CD4-positive, alpha-beta T cell treated with Interferon gamma for 1 hour (primary cell): ENCODE data around the gene RBM23.
A peak's percentile ranks its signal among the peaks of the same experiment; 100 is the strongest.

Experiments
- DNase-seq: peaks from one replicate; pipeline ENCODE4 v3.0.0-alpha.2; 2020

Gene RBM23

DNA sequence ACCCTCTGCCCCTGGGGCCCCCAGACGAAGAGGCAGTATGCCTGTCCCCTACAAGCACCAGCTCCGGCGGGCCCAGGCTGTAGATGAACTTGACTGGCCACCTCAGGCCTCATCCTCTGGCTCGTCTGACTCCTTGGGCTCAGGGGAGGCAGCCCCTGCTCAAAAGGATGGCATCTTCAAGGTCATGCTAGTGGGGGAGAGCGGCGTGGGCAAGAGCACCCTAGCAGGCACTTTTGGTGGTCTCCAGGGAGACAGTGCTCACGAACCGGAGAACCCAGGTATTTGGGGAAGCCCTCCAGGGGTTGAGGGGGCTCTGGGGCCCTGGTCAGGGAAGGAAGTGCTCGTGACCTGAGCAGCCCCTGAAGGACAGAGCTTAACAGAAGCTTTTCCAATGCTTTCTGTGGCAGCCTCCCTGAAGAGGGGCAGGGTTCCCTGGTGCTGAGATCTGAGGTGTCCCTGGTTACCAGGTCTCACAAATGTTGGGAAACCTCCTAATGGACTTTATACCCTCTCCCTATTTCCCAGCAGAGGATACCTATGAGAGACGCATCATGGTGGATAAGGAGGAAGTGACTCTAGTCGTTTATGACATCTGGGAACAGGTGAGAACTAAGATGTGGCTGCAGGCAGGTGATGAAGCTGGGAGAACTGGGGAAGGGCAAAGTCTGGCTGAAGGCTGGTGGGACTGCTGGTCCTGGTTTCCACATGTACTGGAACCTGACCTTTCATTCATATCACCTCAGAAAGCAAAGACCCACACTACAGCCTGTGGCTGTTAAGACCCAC is 34.0 kb downstream of the RBM23 start:
- DNase-seq, result no peak

DNA sequence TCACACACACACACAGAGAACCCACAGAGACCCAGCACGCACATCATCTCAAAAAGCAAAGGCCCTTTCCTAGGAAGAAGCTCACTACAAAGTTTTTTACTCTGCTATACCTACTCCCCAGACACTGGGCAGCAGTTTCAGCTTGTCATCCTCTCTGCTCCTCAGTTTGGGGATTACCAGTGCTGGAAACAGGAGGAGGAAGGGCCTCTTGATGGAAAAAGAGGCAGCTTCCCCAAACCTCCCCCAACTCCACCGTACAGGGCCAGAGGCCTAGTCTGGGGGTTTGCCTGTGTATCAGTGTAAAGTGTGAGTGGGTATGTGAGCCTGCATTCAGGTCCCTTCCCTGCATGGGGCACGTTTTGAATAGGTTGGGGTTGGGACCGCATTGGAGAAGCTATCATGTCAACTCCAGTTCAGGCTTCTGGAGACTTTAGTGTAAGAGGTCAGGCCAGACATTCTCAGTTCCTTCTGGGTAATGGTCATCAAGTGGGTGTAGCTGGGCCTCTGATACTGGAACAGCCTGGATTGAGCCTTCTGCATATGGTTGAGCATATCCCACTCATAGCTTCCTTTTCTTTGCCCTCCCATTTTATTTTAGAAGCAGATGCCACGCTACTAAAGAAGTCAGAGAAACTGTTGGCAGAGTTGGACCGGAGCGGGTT is 34.7 kb downstream of the RBM23 start:
- no peak for DNase-seq

DNA sequence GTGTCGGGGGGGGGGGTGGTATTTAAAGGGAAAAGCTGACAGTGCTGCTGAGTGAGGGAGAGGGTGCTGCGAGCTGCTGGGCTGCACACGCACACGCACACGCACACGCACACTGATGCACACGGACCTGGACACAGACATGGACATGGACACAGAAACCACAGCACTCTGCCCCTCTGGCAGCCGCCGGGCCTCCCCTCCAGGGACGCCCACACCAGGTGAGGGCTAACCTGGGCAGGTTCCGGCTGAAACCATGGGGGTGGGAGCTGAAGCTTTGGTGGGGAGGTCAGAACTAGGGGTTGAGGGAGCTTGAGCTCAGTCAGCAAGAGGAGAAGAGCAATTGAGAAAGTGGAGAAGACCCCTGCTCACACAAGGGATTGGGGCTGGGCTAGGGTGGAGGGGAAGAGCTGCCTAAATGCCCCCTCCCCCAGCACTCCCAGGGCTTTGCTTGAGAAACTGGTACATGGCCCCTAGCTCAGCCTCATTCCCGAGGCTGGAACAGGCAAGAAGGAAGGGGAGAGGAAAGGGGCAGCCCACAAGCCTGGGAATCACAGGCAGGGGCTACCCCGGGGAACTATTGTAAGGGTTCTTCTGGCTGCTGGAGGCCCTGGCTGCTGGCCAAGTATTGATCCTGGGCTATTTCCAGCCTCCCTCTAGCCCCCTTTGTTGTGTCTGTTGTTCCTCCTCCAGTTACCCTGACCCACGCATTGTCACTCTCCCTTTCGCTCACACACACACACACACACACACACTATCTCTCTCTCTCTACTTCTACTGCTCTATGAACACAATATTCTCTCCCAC is 35.6 kb downstream of the RBM23 start, which contains the start of gene REM2:
TSS of gene REM2 (plus strand) at position 50 of the 804 bp plus-strand sequence. CDS start at position 116, 66 bp downstream.
- no peak for DNase-seq

DNA sequence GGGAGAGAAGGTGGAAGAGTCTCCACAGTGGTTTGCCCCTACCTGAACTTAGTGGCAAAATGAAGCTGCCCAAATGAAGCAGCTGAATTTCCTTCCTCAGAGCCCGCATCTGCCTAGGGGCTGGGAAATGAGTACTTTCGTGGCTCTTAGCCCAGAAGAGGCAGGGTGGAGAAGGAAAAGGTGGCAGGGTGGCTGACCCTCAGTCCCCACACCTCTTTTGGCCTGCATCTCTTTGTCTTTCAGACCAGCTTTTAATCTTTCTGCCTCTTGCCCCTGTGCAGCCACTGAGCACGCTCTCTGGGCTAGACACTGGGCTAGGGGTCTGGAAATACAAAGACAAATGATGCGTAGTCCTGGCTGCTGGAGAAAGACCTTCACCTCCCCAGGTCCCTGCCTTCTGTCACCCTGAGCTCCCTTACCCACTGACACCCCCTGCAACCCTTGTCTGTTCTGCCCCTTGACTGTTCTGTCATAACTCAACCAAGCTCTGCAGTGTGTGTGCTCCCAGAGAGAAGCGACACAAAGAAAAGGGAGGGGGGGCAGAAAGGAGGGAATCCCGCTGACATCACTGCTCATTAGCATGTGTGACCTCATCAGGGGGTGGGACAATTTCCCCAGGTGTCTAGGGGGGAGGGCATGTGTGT is 36.3 kb downstream of the RBM23 start:
- peak; percentile 60 for DNase-seq

DNA sequence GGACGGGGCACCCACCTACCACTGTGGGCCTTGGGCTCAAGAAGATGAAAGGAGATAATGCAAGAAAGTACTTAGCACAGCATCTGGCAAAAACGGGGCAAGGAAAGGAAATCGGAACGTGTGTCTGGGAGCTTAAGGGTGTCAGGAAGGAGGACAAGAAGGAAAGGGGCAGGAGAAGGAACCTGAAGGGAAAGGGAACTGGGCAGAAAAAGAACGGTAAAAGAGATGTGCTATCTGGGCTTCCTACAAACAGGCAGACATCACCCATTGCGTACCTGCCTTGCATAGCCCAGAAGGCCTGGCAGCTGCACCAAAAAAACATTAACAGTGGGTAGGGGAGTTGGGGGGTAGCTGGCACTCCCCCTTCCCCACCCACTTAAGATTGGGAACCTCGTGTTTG is 36.9 kb downstream of the RBM23 start:
- no peak for DNase-seq

DNA sequence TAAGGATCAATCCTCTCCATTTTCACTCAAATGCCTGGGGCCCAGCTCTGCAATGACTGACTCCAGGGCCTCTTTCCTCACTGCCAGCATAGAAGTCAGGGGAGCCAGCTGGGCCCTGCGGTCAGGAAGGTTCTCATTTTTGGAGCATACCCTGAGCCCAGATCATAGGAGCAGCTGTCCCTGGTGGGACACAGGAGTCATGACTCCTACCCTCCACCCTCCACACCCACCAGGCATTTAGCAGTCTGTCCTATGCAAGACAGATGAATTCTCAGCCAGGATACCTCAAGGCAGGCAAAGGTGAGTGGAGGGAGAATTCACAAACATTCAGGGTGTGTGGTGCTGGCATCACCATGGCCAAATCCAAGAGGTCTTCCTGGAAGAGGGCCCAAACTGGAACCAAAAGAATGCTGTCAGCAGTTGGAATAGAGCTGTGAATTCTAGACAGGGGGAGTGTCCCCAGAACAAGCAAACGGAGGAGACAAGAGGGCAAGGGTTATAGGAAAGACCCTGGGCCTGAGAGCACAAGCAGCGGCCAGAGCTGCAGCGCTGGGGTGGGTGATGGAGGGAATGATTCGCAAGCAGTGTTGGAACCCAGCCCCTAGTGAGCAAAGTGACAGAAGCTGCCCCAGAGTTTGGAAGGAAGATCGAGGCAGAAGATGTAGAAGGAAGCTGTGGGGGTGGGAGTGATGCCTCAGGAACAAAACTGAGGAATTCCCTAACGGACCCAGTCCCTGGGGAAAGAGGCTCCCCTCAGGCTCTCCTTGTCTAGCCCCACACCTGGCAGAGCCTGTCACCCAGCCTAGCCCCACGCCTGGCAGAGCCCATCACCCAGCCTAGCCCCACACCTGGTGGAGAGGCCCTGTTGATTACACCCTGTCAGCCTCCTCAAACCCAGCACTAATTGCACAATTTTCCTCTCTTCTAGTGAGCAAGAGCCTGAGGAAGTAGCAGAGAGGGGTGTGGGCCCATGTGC is 40.4 kb downstream of the RBM23 start:
- DNase-seq, result no peak

DNA sequence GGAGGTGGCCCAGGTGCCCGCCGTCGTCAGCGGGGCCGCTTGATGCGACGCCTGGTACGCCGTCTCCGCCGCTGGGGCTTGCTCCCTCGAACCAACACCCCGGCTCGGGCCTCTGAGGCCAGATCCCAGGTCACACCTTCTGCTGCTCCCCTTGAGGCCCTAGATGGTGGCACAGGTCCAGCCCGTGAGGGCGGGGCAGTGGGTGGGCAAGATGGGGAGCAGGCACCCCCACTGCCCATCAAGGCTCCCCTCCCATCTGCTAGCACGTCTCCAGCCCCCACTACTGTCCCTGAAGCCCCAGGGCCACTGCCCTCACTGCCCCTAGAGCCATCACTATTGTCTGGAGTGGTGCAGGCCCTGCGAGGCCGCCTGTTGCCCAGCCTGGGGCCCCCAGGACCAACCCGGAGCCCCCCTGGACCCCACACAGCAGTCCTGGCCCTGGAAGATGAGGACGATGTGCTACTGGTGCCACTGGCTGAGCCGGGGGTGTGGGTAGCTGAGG is 41.9 kb downstream of the RBM23 start:
- no peak for DNase-seq

DNA sequence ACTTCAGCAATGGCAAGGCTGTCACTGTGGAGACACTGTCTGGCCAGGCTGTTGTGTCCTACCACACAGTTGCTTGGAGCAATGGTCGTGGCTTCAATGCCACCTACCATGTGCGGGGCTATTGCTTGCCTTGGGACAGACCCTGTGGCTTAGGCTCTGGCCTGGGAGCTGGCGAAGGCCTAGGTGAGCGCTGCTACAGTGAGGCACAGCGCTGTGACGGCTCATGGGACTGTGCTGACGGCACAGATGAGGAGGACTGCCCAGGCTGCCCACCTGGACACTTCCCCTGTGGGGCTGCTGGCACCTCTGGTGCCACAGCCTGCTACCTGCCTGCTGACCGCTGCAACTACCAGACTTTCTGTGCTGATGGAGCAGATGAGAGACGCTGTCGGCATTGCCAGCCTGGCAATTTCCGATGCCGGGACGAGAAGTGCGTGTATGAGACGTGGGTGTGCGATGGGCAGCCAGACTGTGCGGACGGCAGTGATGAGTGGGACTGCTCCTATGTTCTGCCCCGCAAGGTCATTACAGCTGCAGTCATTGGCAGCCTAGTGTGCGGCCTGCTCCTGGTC is 43.1 kb downstream of the RBM23 start:
- DNase-seq, result no peak

DNA sequence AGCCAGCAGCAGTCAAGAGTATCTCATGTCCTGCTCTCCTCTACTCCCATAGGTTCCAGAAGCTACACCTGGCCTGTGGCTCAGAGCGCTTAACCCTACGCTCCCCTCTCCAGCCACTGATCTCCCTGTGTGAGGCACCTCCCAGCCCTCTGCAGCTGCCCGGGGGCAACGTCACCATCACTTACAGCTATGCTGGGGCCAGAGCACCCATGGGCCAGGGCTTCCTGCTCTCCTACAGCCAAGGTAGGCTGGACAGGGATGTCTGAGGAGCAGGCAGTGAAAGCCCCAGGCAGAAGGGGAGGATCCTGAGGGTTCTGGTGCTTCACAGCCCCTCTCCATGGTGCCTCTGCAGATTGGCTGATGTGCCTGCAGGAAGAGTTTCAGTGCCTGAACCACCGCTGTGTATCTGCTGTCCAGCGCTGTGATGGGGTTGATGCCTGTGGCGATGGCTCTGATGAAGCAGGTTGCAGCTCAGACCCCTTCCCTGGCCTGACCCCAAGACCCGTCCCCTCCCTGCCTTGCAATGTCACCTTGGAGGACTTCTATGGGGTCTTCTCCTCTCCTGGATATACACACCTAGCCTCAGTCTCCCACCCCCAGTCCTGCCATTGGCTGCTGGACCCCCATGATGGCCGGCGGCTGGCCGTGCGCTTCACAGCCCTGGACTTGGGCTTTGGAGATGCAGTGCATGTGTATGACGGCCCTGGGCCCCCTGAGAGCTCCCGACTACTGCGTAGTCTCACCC is 43.8 kb downstream of the RBM23 start:
- no peak for DNase-seq

DNA sequence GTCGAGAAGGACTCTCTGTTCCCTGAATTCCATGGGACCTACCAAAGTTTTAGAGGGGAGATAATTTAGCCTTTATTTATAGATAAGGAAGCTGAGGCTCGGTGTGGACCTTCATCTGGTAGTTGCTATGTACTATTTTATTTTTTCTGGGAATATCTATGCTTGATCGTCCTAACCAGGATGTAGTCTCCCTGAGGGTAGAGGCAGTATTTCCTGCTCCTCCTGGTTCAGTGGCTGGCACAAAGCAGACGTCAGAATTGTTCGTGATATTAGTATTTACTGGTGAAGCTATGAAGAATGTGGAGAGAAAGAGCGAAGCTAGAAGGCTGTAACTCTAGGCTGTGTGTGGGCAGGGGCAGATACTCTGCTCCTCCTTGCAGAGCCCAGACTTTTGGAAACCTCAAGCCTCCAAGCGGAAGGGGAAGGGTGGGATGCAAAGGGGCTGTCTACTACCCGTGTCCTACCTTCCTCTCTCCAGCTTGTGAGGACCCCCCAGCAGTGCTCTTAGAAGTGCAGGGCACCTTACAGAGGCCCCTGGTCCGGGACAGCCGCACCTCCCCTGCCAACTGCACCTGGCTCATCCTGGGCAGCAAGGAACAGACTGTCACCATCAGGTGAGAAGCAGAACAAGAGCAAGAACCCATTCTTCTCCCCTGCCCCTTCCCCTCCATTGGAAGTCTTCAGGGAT is 46.0 kb downstream of the RBM23 start:
- no peak for DNase-seq

DNA sequence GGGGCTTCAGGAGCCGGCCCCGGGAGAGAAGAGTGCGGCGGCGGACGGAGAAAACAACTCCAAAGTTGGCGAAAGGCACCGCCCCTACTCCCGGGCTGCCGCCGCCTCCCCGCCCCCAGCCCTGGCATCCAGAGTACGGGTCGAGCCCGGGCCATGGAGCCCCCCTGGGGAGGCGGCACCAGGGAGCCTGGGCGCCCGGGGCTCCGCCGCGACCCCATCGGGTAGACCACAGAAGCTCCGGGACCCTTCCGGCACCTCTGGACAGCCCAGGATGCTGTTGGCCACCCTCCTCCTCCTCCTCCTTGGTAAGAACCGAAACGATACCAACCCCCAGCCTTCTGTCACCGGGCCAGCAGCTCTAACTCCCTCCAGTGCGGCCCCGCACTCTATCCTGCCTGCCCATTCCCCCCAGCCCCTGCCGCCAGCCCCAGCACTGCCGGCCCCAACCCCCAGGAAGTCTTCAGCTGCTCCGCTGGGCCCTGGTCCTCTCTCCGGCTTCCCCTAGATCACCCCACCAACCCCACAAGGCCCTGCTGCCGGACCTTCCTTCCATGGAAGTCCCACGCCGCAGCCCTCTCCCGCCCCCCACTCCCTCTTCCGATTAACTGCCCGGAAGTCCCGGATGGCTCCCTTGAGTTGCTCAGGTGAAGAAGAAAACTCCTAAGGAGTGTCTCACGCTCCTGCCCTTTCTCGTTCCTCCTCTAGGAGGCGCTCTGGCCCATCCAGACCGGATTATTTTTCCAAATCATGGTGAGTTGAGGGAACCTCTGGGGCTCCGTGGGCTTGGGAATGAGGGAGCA is 46.7 kb downstream of the RBM23 start:
- peak; percentile 62 for DNase-seq

DNA sequence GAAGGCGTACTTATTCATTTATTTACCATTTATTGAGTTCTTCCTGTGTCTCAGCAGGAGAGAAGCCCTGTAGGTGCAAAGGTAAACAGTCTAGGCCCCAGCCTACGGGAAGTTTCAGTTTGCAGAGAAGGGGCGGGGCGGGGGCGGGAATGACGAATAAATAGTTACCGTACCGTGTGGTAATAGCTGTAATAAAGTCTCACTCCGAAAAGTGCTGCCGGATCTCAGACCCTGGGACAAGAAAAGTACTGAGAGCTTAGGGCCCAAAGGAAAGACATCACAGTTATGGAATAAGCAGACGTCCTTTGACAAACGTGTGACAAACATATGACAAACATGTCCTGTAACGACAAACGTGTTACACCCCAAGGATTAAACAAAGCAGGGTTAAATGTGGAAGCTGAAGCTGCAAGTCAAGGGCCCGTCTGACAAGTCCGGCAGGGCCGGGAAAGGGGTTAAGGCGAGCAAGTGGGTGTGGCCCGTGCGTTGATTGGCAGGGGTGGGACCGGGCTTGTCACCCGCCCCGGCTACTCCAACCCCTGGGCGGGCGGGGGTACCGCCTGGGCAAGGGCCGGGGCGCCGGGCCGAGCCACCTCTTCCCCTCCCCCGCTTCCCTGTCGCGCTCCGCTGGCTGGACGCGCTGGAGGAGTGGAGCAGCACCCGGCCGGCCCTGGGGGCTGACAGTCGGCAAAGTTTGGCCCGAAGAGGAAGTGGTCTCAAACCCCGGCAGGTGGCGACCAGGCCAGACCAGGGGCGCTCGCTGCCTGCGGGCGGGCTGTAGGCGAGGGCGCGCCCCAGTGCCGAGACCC is 47.5 kb downstream of the RBM23 start, which contains the start of gene LRP10:
TSS of gene LRP10 (plus strand) at position 517 of the 809 bp plus-strand sequence. CDS start 564 bp downstream, outside the sequence.
- DNase-seq, result peak; percentile 83

DNA sequence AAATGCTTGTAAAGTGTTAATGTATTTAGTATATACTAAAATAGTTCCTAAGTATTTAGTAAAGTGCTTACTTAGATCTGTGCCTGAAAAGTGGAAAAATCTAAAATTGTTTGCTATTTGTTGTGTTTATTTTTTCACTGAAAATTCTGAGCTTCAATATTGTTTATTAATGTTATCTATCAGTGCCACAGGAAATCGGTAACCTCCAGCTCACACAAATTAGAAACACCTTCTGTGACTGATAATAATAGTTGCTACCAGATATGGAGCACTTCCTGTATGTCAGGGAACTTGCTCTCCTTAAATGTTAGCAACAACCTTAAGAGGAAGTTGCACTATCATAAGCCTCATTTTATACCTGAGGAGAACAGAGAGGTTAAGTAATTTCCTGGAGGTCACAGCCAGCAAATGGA is 48.1 kb downstream of the RBM23 start:
- no peak for DNase-seq

DNA sequence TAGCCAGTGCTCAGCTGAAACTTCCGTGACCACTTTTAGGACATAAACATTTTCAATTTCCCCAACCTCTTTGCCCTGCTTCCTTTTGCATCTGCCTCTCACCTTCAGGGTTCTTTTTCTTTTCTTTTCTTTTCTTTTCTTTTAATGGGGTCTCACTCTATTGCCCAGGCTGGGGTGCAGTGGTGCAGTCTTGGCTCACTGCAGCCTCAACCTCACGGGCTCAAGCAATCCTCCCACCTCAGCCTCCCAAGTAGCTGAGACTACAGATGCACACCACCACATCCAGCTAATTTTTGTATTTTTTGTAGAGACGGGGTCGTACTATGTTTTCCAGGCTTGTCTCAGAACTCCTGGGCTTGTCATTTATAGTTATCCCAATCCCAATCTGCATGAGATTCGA is 52.1 kb downstream of the RBM23 start:
- no peak for DNase-seq

DNA sequence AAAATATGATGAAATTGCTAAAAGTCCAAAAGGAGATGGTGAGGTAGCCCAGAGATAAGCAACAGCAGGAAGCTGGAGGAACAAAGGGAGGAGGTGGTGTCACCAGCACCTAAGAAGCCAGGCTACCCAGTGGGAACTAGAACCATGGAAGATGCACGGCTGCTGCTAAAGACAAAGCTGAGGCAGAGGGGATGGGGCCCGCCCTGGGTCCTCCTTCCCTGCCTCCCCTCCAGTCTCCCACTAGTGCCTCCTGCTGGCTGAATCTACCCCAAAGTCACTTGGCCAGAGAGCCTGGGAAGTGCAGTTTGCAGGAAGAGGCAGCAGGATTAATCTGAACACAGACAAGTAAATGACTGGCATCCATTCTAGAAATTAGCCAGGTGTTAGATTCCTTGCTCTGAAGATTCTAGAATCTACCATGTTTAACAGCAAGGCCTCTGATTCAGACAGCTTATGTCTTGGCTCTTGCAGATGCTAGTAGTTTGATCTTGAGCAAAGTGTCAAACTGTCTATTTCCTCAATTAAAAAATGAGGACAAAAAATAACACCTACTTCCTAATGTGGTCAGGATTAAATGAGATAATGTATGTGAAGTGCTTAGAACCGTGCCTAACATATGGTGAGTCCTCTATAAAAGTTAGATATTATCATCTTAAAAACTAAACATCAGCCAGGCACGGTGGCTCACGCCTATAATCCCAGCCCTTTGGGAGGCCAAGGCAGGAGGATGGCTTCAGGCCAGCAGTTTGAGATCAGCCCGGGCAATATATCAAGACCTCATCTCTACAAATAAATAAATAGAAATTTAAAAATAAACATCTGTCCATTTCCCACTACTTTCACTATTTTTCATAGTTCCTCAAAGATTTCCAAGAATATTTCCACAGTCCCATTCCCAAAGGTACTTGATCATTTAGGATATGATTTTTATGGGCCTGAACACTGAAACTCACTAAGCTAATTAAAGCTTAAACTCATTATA is 53.2 kb downstream of the RBM23 start:
- no peak for DNase-seq

DNA sequence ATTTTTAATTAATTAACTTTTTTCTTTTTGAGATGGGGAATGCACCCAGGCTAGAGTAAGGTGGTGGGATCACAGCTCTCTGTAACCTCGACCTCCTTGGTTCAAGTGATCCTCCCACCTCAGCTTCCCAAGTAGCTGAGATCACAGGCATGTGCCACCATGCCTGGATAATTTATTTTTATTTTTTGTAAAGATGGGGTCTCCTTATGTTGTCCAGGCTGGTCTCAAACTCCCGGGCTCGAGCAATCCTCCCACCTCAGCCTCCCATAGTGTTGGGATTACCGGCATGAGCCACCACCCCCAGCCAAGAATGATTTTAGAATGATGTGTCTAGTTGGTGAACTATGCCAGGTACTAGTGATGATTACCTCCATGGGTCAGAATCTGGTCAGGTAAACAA is 54.0 kb downstream of the RBM23 start:
- DNase-seq, result no peak

DNA sequence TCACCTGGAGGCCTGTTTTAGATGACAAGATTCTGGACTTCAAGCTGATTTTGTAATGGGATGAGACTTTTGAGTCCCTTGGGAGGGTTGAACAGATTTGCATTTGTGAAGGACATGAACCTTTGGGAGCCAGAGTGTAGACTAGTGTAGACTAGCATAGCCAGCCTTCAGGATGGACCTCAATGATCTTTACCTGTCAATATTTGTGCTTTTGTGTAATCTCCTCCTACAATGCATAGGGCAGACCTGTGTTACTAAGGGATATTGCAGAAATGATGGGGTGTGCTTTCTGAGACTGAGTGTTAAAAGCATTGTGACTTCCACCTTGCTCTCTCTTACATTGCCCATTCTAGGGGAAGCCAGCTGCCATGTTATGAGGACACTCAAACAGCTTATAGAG is 57.3 kb downstream of the RBM23 start:
- no peak for DNase-seq
